ENCODE results near the gene YIPF4. TPM values are rescaled to one million over a fixed set of nuclear protein-coding genes. Genes with fewer than 3 reads are reported as not detected.
"Not testable (repeated sequence)": the region's sequence is repeated elsewhere in the genome, so short reads cannot be mapped to it uniquely, and the experiment has no call there.

The YIPF4 gene
- total RNA-seq, 1 donor from 2014 or later = 21.9 TPM

- FAIRE-seq = no peak
Measured at GRCh38 chr2:32330136-32330535, 52.4 kb downstream of the YIPF4 start.

DNA sequence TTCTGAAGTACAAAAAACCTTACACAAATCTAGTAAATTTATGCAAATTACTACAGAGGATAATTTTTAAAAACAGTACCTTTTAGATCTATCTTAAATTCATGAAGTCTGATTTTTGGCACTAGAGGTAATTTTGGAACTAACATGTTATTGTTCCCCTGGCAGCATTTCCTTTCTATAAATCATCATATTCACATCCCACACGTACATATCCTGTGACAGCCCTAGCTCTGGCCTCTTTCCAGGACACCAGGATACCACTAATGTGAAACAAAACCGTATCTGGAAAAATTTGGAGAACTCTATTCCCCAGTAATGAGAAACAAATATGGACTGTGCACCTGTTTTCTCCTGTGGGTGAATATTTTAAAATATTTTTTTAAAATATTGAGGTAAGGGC lies 65.1 kb downstream of the YIPF4 start:
- TF ChIP-seq CTCF (IDR thresholded peaks at IDR 0.05; ENCODE audit: insufficient read depth, low read length, severe bottlenecking) = no peak
- DNase-seq (ENCODE audit: low read depth) (no peak), FAIRE-seq (no peak)
- H3K27me3 ChIP-seq (ENCODE audit: control insufficient read depth, insufficient read depth, low read length) = no peaks in the 10 kb centered on the region
- H3K36me3 ChIP-seq (ENCODE audit: control insufficient read depth, insufficient read depth, low read length) = no peaks in the 10 kb centered on the region
- H3K4me3 ChIP-seq (ENCODE audit: low read depth, low read length) = no peak overlapping the region

More at GRCh38 chr2:32330136-32330535, 52.4 kb downstream of the YIPF4 start:
- DNase-seq (ENCODE audit: low read depth) = no peak
- no peak for TF ChIP-seq CTCF (IDR thresholded peaks at IDR 0.05; ENCODE audit: insufficient read depth, low read length, severe bottlenecking)
- Histone ChIP-seq H3K27me3 (ENCODE audit: control insufficient read depth, insufficient read depth, low read length) (no peaks in the 10 kb centered on the region), H3K36me3 (ENCODE audit: control insufficient read depth, insufficient read depth, low read length) (no peaks in the 10 kb centered on the region), H3K4me3 (ENCODE audit: low read depth, low read length) (no peak overlapping the region)

GRCh38 chr2:32350797-32351196 lies 73.1 kb downstream of the YIPF4 start:
- not testable (repeated sequence) for H3K27me3 ChIP-seq (ENCODE audit: control insufficient read depth, insufficient read depth, low read length); FAIRE-seq; H3K36me3 ChIP-seq (ENCODE audit: control insufficient read depth, insufficient read depth, low read length); DNase-seq (ENCODE audit: low read depth); H3K4me3 ChIP-seq (ENCODE audit: low read depth, low read length)

DNA sequence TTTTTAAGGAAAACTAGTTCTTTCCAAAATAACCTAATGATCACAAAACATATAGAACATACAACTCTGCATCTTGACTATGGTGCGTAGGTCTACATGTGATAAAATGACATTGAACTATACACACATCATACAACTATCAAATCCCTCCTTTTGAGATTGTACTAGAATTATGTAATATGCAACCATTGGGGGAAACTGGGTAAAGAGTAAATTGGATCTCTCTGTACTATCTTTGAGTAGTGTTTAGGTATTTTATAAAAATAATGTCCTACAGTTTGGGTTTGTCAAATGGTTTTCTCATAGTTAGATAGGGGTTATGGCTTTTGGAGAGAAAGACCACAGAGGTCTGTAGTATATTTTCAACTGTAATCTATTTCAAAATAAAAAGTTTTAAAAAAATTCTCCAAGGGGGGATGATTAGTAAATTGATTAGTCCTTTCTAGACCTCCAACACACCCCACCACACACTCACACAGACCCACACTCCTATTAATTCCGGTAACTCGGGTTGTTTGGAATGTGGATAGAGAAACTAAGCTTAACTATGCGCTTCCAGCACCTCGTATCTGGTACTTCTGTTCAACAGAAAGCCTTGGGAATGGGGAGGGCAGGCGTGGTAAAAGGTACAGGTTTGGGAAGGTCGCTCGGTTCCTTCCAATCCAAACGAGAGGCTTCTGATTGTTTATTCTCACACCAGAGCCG lies 78.4 kb downstream of the YIPF4 start:
- Histone ChIP-seq H3K27me3 (ENCODE audit: control insufficient read depth, insufficient read depth, low read length) (no peaks in the 10 kb centered on the region), H3K4me3 (ENCODE audit: low read depth, low read length) (peak overlapping the region; percentile 95), H3K36me3 (ENCODE audit: control insufficient read depth, insufficient read depth, low read length) (no peaks in the 10 kb centered on the region)
- no peak for TF ChIP-seq CTCF (IDR thresholded peaks at IDR 0.05; ENCODE audit: insufficient read depth, low read length, severe bottlenecking)
- peak; percentile 36 for DNase-seq (ENCODE audit: low read depth)
- FAIRE-seq = no peak

GRCh38 chr2:32356681-32357317 lies 79.1 kb downstream of the YIPF4 start, which contains the start of gene BIRC6:
Gene BIRC6, plus strand, starts transcription at chr2:32357023. Its CDS starts 139 bp downstream, at chr2:32357162.
- no peaks in the 10 kb centered on the region for H3K36me3 ChIP-seq (ENCODE audit: control insufficient read depth, insufficient read depth, low read length)
- no peak for TF ChIP-seq CTCF (IDR thresholded peaks at IDR 0.05; ENCODE audit: insufficient read depth, low read length, severe bottlenecking)
- H3K4me3 ChIP-seq (ENCODE audit: low read depth, low read length) = peak within 1 kb of the TSS; percentile 95
- peak; percentile 86 for DNase-seq (ENCODE audit: low read depth)
- no peak for FAIRE-seq
- H3K27me3 ChIP-seq (ENCODE audit: control insufficient read depth, insufficient read depth, low read length) = no peaks in the 10 kb centered on the region

GRCh38 chr2:32357318-32358110 lies 79.8 kb downstream of the YIPF4 start:
- no peak for FAIRE-seq

More at GRCh38 chr2:32357318-32358110, 79.8 kb downstream of the YIPF4 start:
- no peaks in the 10 kb centered on the region for H3K27me3 ChIP-seq (ENCODE audit: control insufficient read depth, insufficient read depth, low read length)
- H3K4me3 ChIP-seq (ENCODE audit: low read depth, low read length) = peak overlapping the region; percentile 95
- DNase-seq (ENCODE audit: low read depth) = peak; percentile 17
- TF ChIP-seq CTCF (IDR thresholded peaks at IDR 0.05; ENCODE audit: insufficient read depth, low read length, severe bottlenecking) = no peak
- H3K36me3 ChIP-seq (ENCODE audit: control insufficient read depth, insufficient read depth, low read length) = no peaks in the 10 kb centered on the region

Data from bronchial epithelial cell (primary cell).